HG03066 (cell line): ENCODE results near the gene ASPG.

Experiments used
- ATAC-seq: cut with Tn5 transposase; IDR thresholded peaks from one replicate; pipeline ENCODE4 v1.9.1; 2021; ENCODE audit warnings: low read depth; ENCODE audit not compliant: unreplicated experiment

The ASPG gene

DNA sequence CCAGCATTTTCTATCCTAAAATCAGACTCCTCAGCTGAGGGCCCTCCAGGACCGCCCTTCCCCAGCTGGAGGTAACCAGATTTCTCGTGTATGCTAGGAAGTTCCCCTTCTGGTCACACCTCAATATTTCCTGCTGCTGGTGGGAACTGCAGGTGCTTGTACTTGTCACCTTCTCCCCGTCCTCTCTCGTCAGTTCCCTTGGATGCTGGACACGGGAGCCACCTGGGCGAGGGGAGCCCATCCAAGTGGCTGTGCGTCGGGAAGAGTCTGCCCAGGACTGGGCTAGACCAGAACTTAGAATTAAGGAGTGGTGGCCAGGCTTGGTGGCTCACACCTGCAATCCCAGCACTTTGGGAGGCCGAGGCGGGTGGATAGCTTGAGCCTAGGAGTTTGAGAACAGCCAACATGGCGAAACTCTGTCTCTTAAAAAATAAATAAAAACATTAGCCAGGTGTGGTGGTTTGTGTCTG, 29.7 kb downstream of the ASPG start:
- no peak for ATAC-seq

- ATAC-seq: no peak
These were observed 30.3 kb downstream of the ASPG start for GRCh38 chr14:104115691-104116287.

DNA sequence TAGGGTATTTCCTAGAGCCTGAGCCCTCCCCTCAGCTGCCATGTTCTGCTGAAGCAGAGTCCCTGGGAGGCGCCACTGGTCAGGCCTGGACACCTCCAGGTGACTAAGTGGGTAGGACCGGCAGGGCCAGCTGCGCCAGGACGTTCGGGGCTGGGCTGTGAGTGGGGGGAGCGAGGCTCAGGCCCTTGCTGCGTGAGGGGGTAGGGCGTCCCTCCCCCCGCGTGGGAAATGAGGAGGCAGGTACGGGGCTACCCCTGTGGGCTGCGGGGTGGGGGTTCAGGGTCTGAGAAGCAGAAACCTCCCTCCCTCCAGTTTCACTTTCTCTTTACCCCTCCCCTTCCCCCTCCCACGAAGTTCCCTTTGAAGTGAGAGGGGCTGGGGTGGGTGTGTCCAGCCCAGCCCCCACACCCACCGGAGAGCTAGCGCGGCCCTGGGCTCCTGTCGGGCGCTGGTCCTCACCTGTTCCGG, 30.8 kb downstream of the ASPG start:
- ATAC-seq: no peak

- ATAC-seq: no peak
These were observed 31.3 kb downstream of the ASPG start for GRCh38 chr14:104116756-104117340.

DNA sequence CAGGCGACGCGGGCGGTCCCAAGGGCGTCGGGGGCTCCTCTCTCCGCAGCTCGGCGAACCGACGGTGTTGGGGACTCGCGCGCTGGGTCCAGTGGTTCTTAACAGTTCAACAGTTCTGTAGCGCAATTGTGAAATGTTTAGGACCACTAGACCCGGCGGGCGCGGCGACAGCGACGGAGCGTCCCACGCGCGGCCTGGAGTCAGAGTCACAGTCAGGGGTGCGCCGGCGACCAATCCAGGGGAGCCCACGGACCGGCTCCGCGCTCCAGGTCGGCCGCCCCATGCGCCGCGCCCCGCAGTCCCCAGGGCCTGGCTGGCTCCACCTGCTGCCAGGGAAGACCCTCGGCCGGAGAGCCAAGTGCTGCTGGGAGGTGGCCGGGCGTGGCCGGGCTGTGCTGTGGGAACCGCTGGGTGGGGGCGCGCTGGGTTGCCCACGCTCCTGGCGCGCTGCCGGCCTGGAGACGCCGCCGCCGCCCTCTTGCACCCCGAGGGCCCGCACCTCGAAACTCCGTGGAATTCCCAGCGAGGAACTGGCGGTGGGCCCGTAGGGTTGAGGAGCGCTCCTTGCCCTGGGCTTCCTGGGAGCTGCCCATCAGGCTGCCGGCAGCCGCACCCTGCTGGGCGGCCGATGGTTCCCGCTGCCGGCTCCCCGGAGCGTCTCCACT, 32.0 kb downstream of the ASPG start:
- ATAC-seq: no peak

- no peak for ATAC-seq
These were observed 32.7 kb downstream of the ASPG start for GRCh38 chr14:104118006-104118844.

DNA sequence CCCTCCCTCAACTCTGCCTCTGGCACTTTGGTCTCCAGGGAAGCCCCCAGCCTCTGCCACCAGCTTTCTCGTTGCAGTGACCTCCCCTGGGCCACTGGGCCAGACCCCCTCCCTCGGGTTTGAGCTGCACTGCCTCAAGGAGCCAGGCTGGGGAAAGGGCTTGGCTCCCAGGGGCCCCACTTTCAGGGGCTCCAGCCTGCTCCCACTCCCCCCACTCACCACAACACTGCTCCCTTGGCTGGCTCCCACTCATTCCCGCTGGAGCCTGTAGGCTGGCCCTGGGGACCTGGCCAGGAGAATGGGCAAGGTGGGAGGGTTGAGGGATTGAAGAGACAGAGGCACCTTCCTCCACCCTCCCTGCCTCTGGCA, 33.6 kb downstream of the ASPG start:
- no peak for ATAC-seq

GRCh38 chr14:104119488-104120251, 34.2 kb downstream of the ASPG start:
- ATAC-seq: no peak

GRCh38 chr14:104120281-104120741, 34.8 kb downstream of the ASPG start:
- no peak for ATAC-seq

DNA sequence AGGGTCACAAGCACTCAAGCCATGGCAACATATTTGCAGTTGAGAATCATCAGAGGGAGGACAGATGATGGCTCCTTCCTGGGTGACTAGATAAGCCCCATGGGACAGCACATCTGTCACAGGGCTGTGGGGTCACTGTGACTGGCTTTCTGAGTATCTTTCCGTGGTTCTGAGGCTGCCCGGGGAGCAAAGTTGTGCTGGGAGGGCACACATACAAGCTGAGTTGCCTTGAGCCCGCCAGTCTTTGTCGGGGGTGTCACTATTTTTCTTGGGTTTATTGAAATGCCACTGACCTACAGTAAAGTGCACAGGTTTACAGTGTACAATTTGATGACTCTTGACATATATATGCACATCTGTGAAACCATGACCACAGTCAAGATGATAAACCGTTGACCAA, 35.6 kb downstream of the ASPG start:
- no peak for ATAC-seq

DNA sequence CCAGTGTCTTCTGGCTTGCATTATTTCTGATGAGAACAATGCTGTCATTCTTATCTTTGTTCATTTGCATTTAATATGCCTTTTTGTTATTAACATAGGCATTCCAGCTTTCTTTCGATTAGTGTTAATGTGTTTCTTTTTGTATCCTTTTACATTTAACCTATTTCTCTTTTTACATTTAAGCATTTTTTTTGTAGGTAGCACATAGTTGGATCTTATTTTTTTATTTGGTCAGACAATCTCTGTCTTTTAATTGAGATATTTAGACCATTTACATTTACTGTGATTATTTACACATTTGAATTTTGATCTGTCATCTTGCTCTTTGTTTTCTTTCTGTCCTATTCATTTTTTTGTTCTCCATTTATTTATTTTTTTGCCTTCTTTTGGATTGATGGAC, 38.4 kb downstream of the ASPG start:
- ATAC-seq: no peak

GRCh38 chr14:104125011-104125410, 39.5 kb downstream of the ASPG start:
- no peak for ATAC-seq

DNA sequence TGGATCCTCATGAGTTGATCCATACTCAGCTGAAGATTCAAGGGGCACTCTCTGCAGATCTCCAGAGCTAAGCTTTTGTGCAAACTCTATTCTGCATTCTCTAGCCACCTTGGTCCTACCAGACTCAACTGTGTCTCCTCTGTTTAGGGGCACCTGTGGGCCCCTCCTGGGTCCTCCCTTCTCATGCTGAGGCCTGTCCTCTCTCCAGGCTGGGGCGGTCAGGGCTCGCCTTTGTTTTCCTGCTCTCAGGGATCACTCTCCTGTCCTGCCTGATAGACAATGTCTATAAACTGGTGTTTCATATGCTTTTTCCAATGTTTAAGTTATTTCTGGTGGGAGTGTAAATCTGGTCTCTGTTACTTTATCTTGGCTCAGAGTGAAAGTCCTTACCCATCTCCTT, 41.3 kb downstream of the ASPG start:
- ATAC-seq: no peak

DNA sequence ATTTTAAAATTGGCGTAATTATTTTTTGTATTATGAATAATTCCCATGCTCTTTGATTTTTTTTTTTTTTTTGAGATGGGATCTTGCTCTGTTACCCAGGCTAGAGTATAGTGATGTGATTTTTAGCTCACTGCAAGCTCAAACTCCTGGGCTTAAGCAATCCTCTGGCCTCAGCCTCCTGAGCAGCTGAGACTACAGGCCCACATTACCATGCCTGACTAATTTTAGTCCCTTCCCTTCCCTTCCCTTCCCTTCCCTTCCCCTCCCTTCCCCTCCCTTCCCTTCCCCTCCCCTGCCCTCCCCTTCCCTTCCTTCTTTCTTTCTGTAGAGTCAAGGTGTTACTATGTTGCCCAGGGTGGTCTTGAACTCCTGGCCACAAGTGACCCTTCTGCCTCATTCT, 43.5 kb downstream of the ASPG start:
- no peak for ATAC-seq

- ATAC-seq: no peak
These were observed 44.1 kb downstream of the ASPG start for GRCh38 chr14:104129556-104129955.

GRCh38 chr14:104130974-104131651, 45.6 kb downstream of the ASPG start:
- no peak for ATAC-seq

DNA sequence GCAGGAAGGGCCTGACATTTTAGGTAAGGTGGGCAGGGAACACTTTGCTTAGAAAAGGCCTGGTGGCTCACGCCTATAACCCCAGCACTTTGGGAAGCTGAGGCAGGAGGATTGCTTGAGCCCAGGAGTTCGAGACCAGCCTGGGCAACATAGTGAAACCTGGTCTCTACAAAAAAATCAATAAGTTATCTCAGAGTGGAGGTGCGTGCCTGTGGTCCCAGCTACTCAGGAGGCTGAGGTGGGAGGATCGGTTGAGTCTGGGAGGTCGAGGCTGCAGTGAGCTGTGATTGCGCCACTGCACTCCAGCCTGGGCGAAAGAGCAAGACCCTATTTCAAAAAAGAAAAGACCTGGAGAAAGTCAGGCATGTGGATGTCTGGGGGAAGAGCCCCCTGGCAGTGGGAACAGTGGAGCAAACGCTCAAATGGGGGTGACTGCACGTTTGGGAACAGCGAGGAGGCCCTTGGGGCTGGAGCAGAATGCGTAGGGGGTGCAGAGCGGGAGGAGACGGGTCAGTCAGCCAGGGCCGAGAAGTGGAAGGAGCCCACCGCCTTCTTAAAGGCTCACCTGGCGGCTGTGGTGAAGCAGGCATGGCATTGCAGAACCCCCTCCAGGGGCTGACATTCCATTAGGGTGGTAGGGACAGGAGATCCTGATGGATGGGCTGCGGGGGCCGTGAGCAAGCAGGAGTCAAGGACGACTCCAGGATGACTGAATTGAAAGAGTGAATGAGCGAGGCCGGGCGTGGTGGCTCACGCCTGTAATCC, 46.6 kb downstream of the ASPG start:
- no peak for ATAC-seq

DNA sequence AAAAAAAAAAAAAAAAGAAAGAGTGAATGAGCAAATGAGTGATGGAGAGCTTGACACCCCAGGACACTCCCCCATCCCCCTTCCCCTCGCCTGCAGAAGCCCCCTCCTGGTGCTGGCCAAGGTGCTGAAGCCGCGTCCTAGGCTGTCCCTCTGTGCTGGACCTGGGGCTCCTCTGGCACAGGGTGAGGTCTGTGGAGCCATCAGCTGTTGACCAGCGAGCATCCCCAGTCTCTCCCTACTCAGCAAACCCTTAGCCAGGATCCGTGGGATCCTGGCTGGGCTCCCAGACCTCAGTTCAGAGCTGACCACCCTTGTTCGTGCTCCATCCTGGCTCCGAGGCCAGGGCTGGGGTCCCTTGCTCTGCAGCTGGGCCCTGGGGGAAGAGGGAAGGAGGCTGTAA, 47.5 kb downstream of the ASPG start:
- no peak for ATAC-seq

DNA sequence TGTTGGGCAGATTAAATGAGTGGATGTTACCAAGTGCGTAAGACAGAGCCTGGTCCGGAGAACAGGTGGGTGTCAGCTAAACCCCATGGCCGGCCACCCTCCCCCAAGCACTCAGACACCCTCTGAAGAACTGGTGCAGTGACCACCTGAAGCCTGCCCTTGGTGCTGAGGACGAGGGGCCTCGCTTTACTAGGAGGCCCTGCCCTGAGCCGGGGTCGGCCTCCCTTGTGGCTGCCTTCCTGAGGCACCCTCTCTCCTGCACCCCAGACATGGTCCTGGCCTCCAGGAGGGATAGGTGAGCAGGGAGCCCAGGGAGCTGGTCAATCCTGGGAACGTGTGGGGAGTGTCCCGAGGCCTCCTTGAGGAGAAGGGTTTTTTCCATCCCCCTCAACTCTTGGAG, 48.0 kb downstream of the ASPG start:
- ATAC-seq: no peak
